ENCODE data around the gene KLKB1. TPM values are rescaled to one million over a fixed set of nuclear protein-coding genes. Genes with fewer than 3 reads are reported as not detected.

Gene KLKB1
- total RNA-seq, 4 donors from 2014 or later = 0.81 to 3.1 (median 1.1) TPM

GRCh38 chr4:186200516-186200915 lies 26.8 kb upstream of the KLKB1 start:
- WGBS, 2 donors (ENCODE audit: low coverage in 1 of 2) = 60 to 62% methylated on average over 6 of the region's 6 CpGs
- TF ChIP-seq POLR2A (IDR thresholded peaks at IDR 0.05) (no peak), CTCF (IDR thresholded peaks at IDR 0.05) (no peak), EP300 (IDR thresholded peaks at IDR 0.05) (no peak), POLR2AphosphoS5 (IDR thresholded peaks at IDR 0.05) (no peak)
- no peak for ATAC-seq
- no peaks in the 10 kb centered on the region for H3K9me3 ChIP-seq
- H3K27ac ChIP-seq = no peak overlapping the region
- H3K4me3 ChIP-seq = no peak overlapping the region
- H3K27me3 ChIP-seq = no peaks in the 10 kb centered on the region
- peaks cover 0 to 27% of the 10 kb centered on the region in 2 donors for H3K36me3 ChIP-seq
- peaks cover 0 to 19% (median 0%) of the 10 kb centered on the region in 3 donors for H3K4me1 ChIP-seq

- TF ChIP-seq POLR2A (IDR thresholded peaks at IDR 0.05) = no peak
- TF ChIP-seq POLR2AphosphoS5 (IDR thresholded peaks at IDR 0.05) = no peak
- no peak for TF ChIP-seq EP300 (IDR thresholded peaks at IDR 0.05)
- TF ChIP-seq CTCF (IDR thresholded peaks at IDR 0.05) = no peak
- H3K4me1 ChIP-seq = peaks cover 0 to 19% (median 0%) of the 10 kb centered on the region in 3 donors
- H3K4me3 ChIP-seq = no peak overlapping the region
- no peak overlapping the region for H3K27ac ChIP-seq
- no peaks in the 10 kb centered on the region for H3K9me3 ChIP-seq
- 55 to 69% methylated on average over 7 of the region's 7 CpGs for WGBS, 2 donors (ENCODE audit: low coverage in 1 of 2)
- ATAC-seq = no peak
- peaks cover 0 to 30% of the 10 kb centered on the region in 2 donors for H3K36me3 ChIP-seq
- no peaks in the 10 kb centered on the region for H3K27me3 ChIP-seq
Measured at GRCh38 chr4:186201010-186201409, 26.3 kb upstream of the KLKB1 start.

- TF ChIP-seq CTCF (IDR thresholded peaks at IDR 0.05) (peak; percentile 47 to 67 (median 62)), POLR2A (IDR thresholded peaks at IDR 0.05) (no peak)
- H3K4me3 ChIP-seq = no peak overlapping the region
- H3K27me3 ChIP-seq = no peaks in the 10 kb centered on the region
- H3K4me1 ChIP-seq = peaks cover 0 to 19% (median 0%) of the 10 kb centered on the region in 3 donors
- peaks cover 0 to 29% of the 10 kb centered on the region in 2 donors for H3K36me3 ChIP-seq
- H3K9me3 ChIP-seq = no peaks in the 10 kb centered on the region
- WGBS, 2 donors (ENCODE audit: low coverage in 1 of 2) = 26 to 47% methylated on average over 4 to 9 of the region's 9 CpGs
- peak overlapping the region in 2 of 4 donors; percentile 21 to 39 for H3K27ac ChIP-seq
- peak; percentile 77 for ATAC-seq
Measured at GRCh38 chr4:186201535-186202230, 25.6 kb upstream of the KLKB1 start.

- no peak overlapping the region for H3K4me3 ChIP-seq
- peak; percentile 26 for ATAC-seq
- H3K9me3 ChIP-seq = no peaks in the 10 kb centered on the region
- H3K4me1 ChIP-seq = peaks cover 0 to 19% (median 0%) of the 10 kb centered on the region in 3 donors
- 91 to 96% methylated on average over 8 of the region's 8 CpGs for WGBS, 2 donors (ENCODE audit: low coverage in 1 of 2)
- H3K27me3 ChIP-seq = no peaks in the 10 kb centered on the region
- peaks cover 0 to 21% of the 10 kb centered on the region in 2 donors for H3K36me3 ChIP-seq
- TF ChIP-seq POLR2A (IDR thresholded peaks at IDR 0.05) (no peak), EP300 (IDR thresholded peaks at IDR 0.05) (no peak), POLR2AphosphoS5 (IDR thresholded peaks at IDR 0.05) (no peak), CTCF (IDR thresholded peaks at IDR 0.05) (no peak)
- H3K27ac ChIP-seq = peak overlapping the region in 2 of 4 donors; percentile 21 to 39
Measured at GRCh38 chr4:186202490-186203140, 24.7 kb upstream of the KLKB1 start.

Data from gastroesophageal sphincter (tissue), 4 donors.